GM21423 (cell line): ENCODE data around the gene FPGS.
"Not testable (repeated sequence)": the region's sequence is repeated elsewhere in the genome, so short reads cannot be mapped to it uniquely, and the experiment has no call there.

ENCODE experiments used
- ATAC-seq: cut with Tn5 transposase; IDR thresholded peaks from one replicate; pipeline ENCODE4 v1.9.1; 2021; ENCODE audit warnings: mild to moderate bottlenecking, moderate library complexity; ENCODE audit not compliant: unreplicated experiment

FPGS gene

GRCh38 chr9:127802576-127803443 is at the start of gene FPGS:
TSS of gene FPGS (plus strand) at chr9:127802882. CDS start at chr9:127802925, 43 bp downstream.
- ATAC-seq = peak; percentile 70

DNA sequence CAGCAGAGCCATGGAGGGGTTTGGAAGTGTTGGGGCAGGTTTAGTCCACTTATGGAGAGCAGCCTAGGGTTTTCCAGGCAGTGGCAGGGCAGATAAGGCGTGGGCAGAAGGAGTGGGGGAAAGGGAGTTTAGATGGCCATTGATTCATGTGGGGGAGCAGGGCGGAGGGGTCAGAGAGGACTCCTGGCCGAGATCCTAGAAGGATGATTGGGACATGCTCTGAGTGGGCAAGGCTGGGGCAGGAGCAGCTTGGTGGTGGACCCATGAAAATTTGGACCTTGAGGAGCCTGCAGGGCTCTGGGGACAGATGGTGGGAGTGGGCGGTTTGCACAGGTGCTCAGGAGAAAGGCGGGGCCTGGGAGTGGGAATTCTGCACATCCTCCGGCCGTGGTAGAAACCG is 49.5 kb upstream of the FPGS start:
- no peak for ATAC-seq

GRCh38 chr9:127753622-127754021 is 49.1 kb upstream of the FPGS start:
- no peak for ATAC-seq

- no peak for ATAC-seq
Measured at GRCh38 chr9:127754099-127755060, 48.3 kb upstream of the FPGS start.

GRCh38 chr9:127755061-127756060 is 47.3 kb upstream of the FPGS start:
- ATAC-seq = no peak

- no peak for ATAC-seq
Measured at GRCh38 chr9:127756233-127756632, 46.4 kb upstream of the FPGS start.

- not testable (repeated sequence) for ATAC-seq
Measured at GRCh38 chr9:127756776-127757175, 45.9 kb upstream of the FPGS start.

GRCh38 chr9:127758843-127759242 is 43.8 kb upstream of the FPGS start:
- no peak for ATAC-seq

DNA sequence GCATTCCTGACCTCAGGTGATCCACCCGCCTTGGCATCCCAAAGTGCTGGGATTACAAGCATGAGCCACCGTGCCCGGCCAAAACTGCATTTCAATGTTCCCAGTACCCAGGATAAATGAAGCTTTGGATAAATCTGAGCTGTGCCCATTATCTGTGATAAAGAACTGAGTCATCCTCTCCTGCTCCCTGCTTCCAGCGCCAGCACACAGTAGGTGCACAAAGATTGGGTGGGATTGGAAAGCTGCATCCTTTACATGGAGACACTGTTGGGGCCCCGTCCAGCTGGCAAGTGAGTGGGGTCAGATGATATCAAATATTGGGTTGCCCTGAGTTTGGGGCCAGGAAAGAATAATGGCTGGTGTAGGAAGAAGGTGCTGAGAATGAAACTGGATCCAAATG is 41.6 kb upstream of the FPGS start:
- no peak for ATAC-seq

GRCh38 chr9:127761491-127761956 is 41.2 kb upstream of the FPGS start:
- no peak for ATAC-seq

DNA sequence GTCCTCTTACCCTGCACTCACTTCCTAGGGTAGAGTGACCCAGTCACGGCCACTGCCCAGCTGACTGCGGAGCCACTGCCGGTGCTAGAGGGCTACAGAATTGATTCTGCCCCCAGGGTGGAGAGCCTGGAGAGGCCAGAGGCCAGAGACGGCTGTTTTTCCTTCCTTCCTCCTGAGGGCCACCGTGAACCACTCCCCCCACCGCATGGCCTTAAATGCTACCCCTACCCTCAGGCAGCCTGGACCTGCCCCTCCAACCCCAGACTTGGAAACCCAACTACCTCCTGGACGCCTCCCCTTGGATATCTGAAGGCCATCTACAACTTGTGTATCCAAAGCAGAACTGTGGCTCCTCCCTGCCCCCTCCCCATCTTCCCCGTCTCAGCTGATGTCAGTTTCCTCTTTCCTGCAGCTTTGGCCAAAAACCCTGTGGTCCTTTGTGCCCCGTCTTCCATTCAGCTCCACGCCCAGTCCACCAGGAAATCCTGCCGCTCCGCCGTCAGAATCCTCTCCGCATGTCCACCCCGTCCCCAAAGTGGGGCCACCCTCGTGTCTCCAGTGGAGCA is 40.5 kb upstream of the FPGS start:
- no peak for ATAC-seq

DNA sequence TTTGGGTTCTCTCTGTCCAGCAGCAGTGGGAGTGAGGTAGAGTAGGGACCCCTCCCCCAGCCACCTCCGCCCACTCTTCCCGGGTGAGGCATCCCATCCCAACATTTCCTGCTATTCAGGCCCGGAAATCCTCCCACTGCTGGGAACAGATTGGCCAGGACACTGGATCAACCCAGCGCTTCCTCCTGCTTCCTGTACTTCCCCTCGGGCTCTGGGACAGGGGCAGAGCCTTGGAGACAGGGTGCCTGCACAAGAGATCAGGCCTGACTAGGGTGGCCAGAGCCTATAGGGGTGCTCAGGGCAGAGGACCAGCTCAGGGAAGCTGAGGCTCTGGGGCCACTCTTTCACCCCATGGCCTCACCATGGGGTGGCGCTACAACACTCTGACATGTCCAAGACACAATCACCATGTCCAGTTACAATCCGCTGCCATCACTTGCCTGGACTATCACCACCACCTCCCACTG is 38.7 kb upstream of the FPGS start:
- no peak for ATAC-seq

DNA sequence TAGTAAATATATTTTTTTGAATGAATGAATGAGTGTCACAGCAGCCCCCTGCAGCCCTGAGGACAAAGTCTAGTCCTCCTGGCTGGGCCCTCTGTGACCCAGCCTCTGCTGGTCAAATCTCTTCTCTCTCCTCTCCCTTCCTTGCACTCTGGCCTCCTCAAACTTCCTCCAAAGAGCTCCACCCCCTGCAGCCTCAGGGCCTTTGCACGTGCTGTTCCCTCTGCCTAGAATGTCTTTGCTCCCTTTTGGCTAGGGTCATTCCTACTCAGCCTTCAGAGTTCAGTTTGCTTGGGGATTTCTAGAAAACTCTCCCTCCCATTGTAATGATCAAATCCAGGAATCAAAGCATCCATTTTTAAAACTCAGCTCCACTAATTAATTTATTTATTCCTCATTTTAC is 37.3 kb upstream of the FPGS start:
- ATAC-seq = no peak

DNA sequence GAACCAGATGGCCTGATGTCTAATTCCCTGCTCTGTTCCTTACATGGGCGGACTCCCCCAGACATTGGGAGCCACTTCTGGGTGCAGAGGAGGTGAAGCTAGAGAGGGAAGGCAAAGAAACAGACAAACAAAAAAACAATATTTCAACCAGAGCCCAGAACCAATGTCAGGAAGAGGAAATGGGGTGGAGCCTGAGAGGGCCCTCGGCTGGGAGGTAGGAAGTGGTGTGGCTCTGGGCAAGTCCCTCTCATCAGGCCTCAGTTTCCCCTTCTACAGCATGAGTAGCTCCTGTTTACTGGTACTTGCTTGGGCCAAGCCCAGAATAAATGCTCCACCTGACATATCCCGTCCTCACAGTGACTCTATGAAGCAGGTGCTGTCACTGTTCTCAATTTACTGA is 35.3 kb upstream of the FPGS start:
- no peak for ATAC-seq

- ATAC-seq = no peak
Measured at GRCh38 chr9:127767909-127768331, 34.8 kb upstream of the FPGS start.

- no peak for ATAC-seq
Measured at GRCh38 chr9:127768698-127769097, 34.0 kb upstream of the FPGS start.

DNA sequence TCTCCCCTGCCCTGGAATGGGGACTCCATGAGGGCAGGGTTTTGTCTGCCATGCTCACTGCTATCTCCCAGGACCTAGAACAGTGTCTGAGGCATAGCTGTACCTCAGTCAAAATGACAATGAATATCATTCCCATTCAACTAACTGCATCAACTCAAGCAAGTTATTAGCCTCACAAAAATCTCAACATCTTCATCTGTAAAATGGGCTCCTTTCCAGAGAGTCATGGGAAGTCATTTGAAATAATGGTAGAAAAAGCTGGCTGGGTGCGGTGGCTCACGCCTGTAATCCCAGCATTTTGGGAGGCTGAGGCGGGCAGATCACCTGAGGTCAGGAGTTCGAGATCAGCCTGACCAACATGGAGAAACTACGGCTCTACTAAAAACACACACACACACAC is 33.6 kb upstream of the FPGS start:
- no peak for ATAC-seq

GRCh38 chr9:127769929-127770582 is 32.6 kb upstream of the FPGS start:
- no peak for ATAC-seq

DNA sequence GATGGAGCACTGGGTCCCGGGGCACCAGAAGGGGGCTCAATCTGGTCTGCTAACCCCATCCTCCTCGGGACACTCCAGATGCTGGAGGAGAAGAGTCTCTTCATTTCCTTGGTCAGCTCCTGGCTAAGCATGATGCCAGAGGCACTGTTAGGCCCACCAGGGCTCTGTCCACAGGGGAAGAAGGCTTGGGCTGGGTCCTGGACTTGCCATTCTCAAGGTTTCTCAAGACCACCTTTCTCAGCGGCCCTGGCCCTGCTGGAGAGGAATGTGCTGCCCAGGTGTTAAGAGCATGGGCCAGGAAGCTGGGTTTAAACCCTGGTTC is 32.1 kb upstream of the FPGS start:
- ATAC-seq = no peak
